COLO668 (cell line): ENCODE measurements around the gene ACER2.
A peak's percentile ranks its signal among the peaks of the same experiment; 100 is the strongest.

ENCODE experiments used
- DNase-seq: peaks from one replicate; lab custom pipeline; 2025; ENCODE audit not compliant: unreplicated experiment; lab: John Stamatoyannopoulos, UW

Gene ACER2

GRCh38 chr9:19481971-19482404 lies 73.2 kb downstream of the ACER2 start:
- no peak for DNase-seq

DNA sequence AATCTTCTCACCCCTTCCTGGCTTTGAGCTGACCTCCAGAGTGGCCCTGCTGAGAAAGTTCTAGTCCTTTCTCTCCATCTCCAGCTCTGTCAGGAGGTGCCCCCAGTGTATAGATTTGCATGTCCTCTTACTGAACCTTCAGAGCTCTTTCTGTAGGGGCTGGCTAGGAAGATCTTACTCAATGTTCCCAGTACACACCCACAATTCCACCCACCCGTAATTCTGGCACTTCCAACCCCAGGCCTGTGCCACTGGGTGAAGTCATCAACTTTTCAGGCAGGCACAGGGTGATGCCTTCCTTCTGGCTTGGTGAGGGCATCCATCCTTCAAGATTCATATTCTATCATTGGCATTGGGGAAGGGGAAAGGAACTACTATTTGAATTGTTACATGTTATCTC lies 75.9 kb downstream of the ACER2 start:
- no peak for DNase-seq

GRCh38 chr9:19485193-19485592 lies 76.4 kb downstream of the ACER2 start:
- DNase-seq, result peak; percentile 6

- DNase-seq, result no peak
Observed at GRCh38 chr9:19486803-19487202, 78.0 kb downstream of the ACER2 start.

GRCh38 chr9:19488721-19489120 lies 79.9 kb downstream of the ACER2 start:
- DNase-seq, result no peak

GRCh38 chr9:19490269-19490668 lies 81.5 kb downstream of the ACER2 start:
- DNase-seq, result no peak

DNA sequence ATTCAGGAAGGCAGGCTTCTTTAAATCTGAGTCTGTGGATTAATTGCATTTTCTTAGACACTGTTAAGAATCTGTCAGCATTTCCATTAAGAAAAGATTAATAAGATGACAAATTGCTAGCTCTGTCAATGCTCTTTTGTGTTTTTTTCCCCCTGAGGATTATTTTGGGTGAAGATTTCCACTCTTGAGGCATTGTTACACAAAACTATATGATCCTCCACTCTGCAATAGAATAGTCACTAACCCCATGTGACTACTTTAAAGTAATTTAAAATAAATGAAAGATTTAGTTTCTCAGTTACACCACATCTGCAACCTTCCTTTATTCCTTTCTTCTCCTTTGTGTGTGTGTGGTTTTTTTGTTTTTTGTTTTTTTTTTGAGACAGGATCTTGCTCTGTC lies 82.0 kb downstream of the ACER2 start:
- DNase-seq, result no peak

GRCh38 chr9:19492775-19493173 lies 84.0 kb downstream of the ACER2 start:
- DNase-seq, result no peak

DNA sequence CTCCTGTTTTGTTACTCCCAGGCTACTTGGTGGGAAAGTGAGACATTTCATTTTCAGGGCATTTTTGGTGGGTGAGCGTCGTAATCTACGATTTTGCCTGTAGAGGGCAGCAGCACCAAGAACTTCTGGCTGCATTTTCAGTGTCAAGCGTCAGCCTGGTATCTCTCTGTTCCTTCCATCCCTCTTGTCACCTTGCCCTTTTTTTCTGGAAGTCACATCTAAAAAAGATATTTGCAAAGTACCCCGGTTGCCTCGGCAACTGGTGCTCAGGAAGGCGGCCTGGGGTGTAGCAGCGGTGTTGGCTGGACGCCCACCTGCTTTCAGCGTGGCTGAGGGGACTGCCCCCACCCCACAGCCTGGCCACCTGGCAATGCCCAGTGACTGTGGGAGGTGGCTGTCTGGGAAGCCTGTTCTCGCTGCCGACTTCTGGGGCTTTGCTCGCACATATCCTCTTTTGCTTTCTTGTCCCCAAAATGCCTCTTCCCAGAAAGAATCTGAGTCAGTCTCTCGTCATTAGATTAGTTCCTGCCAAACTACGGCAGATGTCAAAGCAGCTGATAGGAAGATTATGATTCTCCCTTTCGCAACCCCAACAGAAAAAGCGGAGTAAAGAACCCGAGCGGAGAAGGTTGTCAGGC lies 84.5 kb downstream of the ACER2 start:
- DNase-seq, result peak; percentile 34

DNA sequence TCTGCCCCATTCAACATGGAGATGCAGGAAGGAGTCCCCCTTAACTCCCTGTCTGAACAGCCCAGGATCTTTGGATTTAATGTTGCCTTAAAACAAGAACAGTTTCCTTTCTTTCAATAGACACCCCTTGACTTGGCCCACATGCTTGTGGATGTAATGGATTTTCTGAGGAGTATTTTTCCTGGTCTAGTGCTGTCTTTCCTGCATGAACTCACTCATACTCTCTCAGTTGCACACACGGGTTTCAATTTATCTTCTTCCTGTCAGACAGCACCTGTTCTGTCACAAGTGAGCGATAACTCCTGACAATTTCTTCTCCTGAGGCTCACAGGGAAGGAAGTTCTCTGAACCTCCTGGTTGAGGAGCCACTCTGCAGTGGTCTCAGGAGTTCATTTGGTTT lies 85.1 kb downstream of the ACER2 start:
- DNase-seq, result no peak

DNA sequence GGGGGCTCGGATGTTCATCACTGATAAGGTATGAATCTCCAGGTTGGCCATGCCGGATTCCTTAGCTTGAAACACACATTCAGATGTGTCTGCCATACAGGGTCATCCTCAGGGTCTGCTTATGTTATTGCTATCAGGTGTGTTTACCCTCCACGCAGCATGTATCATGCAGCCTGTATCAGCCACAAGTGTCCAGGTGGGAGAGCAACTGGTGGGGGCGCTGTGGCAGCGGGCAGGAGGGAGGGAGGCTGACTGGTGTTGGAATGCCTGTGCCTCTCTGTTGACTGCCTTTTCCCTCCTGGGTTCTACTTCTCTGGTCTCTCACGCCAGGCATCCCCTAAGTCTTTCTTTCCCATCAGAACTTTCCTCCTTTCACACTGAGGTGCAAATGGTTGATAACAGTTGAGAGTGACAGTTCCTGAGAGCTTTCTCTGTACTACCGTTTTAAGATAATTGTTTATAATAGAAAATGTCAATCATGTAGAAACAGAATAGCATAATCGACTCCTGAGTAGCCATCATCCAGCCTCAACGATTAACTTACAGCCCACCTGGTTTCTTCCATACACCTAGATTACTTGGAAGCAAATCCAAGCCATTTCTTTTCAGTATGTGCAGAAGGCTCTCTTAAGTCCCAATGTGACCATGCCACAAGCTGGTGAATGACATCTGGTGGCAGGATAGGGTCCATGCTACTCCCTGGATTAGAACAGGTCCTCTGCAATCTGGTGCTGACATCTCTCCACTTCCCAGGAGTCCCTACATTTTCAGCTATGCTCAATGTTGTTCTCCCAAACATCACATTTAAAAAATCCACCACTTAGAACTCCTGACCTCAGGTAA lies 86.6 kb downstream of the ACER2 start:
- DNase-seq, result no peak

DNA sequence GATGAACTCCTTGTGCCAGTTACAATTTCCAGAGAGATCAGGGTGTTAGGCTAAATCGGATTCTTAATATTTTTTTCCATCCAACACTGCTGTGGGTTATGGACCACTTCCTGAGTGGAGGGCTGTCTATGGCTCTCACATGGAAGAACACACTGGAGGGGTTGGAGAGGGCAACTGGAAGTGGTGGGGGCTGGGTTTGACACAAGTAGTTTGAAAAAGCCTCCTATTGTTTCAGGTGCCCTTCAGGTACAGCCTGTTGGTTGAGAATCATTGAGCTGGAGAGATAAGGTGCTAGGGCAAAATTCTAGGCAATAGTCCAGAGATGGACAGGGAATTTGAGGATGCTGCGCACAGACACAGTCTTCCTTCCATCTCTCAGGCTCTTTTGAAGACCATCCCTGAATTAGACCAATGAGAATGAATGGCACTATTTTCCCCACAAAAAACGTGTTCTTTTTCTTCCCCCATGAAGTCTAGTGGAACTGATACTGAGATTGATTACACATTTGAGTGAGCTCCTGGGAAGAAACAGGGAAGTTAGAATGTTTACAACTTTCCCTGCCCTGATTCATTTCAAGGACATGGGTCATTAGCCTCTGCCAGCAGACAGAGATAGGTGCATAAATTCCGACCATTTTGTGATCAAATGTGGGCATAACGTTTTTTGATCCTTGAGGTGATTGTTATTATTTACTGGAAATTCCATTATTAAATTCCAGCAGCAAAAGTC lies 87.7 kb downstream of the ACER2 start:
- DNase-seq, result no peak

DNA sequence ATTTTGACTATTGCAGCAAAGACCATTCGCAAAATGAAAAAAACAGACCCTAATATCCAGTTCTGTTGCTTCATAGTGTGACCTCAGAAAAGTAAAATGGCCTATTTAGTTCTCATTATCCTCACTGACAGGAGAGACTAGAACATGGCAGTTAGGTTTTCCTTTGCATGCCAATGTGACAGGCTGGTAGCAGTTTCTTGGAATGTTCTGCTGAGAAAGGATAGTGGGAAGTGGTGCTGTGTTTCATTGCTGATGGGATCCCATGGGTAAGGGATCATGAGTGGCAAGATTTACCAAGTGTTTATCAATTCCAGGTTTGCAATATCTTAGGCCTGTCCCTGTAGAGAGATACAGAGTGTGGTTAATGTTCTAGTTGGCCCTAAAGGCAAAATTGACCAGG lies 88.5 kb downstream of the ACER2 start:
- DNase-seq, result no peak

- no peak for DNase-seq
Observed at GRCh38 chr9:19498015-19498414, 89.2 kb downstream of the ACER2 start.
